Measurements from ENCODE around the gene ATOH7.
"Not testable (repeated sequence)": the region's sequence is repeated elsewhere in the genome, so short reads cannot be mapped to it uniquely, and the experiment has no call there.

Gene ATOH7

DNA sequence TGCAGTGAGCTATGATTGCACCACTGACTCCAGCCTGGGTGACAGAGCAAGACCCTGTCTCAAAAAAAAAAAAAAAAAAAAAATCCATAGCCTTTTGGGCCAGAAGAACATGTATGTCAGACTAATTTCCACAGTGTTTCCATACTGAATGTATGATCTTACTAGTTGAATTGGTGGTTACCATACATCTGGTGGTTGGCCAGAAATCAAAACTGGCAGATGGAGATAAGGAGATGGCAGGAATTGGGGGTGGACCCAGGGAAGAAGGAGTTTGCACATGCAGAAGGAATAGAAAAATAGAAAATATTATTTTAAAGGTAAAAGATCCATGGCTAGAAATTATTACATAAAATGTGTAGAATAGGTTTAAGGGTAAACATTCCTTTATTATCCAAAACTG is 3.7 kb upstream of the ATOH7 start:
- DNase-seq = no peak

DNA sequence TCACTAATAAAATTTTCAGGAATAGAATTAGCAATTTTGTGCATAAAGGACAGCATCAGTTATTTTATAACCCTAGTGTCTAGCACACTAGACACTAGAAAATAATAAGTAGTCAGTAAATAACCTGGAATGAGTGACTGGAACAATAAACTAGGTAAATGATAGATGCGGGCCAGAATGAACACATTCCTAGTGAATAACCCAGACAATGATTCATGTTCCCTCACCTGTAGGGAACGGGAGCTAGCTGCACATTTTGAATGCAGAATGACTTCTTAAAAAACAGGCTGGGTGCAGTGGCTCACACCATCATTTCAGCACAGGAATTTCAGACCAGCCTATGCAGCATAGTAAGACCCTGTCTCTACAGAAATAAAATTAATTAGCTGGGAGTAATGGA is 3.2 kb upstream of the ATOH7 start:
- DNase-seq = no peak

DNA sequence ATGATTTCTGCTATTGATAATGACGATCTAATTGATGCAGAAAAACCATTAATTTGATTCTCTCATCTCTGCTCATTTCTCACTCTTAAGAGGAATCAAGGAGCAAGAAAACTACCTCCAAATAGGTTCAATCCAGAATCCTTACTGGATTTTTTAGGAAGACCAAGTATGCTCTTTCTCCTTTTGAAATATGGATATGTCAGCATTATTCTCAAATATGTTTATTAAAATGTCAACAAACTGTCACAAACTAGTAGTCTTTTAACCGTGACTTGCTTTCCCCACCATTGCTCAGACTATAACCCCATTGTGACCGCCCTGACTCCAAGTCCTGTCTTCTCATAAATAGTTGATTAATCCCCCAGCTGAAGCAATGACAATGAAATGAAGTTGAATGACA is 1.1 kb upstream of the ATOH7 start:
- DNase-seq = no peak

DNA sequence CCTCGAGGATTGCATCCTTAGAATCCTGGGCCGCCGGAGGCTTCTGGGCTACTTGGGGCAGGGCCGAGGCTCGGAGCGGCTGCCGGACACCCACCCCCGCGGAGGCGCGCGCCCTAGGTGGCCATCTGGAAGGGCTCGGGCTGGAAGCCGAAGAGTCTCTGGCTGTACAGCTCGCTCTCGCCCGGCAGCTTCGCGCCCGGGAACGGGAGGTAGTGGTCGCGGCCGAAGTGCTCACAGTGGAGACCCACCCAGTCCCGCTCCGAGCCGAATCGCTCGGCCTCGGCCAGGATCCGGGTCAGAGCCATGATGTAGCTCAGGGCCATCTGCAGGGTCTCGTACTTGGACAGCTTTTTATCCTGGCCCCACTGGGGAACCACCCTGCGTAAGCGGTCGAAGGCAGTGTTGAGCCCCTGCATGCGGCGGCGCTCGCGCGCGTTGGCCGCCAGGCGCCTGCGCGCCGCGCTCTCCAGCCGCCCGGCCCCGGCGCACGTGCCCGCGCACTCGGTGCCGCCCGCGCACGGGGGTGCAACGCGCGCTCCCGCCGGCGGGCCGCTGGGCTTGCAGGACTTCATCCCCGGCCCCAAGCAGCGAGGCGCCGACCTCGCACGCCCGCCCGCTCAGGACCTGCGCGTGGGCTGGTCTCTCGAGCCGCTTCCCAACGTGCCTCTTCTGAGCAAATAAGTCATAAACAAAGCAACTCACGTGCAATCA is 652 bp downstream of the ATOH7 start:
- DNase-seq = peak; percentile 27 to 62

DNA sequence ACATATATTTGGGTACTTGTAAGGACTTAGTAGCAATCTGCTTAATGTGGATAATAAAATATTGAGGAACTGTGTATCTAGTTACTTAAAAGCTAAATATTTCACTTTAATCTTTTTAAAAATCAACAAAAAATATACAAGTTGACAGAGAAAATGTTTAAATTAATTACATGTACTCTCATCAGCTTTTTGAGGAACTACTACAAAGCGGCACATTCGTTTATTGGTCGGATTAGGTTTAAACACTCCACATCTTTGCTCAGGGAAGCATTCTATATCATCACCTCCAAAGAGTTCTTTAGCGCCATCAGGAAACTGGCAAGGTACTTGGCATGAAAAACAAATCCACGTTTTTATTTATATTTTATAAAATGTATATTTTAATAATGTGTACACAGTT is 1.6 kb downstream of the ATOH7 start:
- no peak for DNase-seq

DNA sequence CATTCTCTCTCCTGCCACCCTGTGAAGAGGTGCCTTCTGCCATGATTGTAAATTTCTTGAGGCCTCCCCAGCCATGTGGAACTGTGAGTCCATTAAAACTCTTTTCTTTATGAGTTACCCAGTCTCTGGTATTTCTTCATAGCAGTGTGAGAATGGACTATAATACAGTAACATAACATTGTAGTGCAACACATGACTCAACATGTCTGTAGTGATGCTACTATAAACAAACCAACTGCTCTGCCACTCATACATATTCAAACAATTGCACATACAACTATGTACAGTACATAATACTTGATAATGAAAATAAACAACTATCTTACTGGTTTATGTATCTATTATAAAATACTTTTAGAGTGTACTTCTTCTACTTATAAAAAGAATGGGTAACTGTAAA is 7.1 kb downstream of the ATOH7 start:
- DNase-seq = no peak

DNA sequence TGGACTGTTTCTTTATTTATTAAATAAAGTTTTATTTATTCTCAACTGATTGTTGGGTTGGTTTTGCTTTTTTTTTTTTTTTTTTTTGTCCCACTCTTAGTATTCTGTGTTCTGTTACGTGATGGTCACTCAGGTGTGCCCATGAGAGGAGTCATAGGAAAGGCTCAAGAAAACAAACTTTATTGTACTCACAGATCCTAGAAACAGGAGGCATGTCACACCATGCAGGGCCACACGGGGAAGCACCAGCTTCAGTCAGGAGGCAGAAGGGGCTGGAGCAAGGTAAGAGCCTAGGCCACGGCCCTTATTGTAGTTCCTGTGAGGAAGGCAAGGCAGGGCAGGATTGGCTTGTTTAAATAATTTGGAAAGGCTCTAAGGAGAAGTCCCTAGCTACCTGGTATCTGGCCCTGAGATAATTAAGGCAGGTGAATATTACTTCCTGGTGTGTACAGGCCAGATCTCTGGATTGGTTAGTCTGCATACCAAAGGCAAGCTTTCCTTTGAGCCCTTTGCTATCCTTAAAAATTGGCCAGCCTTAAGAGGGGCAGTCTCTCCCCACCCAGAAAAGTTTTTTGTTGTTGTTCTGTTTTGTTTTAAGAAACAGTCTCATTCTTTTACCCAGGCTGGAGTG is 8.3 kb downstream of the ATOH7 start:
- no peak for DNase-seq

DNA sequence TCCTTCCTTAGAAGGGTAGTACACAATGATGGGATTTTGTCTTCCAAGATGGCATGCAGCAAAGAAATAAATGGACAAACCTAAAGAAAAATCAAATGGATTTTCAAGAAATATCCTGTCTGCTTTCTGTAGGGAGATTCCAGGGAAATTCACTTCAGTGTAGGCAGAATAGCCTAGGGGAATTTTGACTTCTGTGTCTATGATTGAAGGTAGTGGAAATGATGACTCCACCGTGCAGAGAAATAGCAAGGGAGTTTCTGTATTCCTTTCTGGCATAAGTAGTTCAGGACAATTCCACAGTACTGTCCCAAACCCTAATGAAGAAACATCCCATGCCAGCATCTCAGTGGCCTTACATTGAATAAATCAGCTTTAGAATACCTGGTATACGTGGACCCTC is 9.5 kb downstream of the ATOH7 start:
- no peak for DNase-seq

DNA sequence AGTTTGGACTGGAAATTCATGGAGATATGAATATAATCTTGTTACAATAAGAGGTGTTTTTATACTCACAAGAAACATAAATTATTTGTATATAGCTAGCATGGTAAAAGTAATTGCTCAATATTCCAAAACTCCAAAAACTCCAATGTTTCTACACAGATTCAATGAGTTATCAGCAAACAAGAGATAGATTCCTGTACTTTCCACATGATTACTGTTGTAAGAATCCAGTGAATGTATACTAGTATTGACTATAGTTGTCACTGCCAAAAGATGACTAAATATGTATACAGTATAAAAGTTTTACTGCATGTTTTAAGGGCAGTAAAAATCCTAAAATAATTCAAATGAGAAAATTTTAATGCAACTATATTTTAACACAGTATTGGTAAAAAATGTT is 10.7 kb downstream of the ATOH7 start:
- DNase-seq = no peak

DNA sequence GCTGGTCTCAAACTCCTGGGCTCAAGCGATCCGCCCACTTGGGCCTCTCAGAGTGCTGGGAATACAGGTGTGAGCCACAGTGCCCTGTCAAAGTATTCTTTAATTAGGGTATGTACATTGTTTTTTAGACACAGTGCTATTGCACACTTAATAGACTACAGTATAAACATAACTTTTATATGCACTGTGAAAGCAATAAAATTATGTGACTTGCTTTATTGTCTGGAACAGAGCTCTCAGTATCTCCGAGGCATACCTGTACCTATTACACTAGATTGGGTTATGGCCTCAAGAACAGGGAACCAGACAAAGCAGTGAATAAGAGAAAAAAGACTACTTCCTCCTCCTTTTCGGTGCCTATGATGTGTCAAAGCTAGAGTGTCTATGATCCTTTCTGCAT is 13.1 kb downstream of the ATOH7 start:
- DNase-seq = no peak

DNA sequence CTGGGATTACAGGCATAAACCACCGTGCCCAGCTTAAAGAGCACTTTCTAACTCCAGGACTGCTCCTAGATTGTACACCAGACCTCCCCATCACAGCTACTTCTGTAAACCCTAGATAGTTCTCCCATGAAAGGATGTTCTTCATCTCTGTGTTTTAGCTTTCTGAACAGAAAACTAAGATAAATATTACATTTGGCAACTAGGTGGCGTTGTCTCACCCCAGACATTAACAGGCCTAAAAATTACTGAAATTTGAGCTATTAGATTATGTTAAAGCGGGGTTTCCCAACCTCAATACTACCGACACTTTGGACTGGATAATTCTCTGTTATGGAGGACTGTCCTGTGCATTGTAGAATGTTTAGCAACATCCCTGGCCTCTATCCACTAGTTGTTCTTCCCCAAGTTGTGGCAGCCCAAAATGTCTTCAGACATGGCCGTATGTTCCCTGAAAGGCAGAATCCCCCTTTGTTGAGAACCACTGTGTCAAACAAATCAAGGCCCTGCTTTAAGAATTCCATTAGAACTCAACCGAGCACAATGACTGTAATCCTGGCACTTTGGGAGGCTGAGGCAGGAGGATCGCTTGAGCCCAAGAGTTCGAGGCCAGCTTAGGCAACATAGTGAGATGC is 19.1 kb downstream of the ATOH7 start:
- DNase-seq = no peak

DNA sequence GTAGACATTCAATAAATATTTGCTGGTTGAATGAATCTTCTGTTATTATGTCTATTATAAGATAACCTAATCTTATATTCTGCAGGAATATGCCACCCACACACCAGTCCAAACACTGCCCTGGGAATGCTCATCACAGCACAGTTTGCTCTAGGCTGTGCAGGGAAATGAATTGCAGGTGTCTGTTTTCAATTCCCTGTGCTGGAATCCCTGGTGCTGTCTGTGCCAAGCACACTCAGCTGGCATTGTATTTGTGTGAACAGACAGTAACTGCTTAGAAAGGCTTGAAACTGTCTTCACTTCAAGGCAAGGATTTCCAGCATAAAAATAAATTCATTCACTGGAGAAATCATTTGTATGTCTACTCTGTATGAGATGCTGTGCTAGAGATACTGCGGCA is 20.2 kb downstream of the ATOH7 start:
- no peak for DNase-seq

DNA sequence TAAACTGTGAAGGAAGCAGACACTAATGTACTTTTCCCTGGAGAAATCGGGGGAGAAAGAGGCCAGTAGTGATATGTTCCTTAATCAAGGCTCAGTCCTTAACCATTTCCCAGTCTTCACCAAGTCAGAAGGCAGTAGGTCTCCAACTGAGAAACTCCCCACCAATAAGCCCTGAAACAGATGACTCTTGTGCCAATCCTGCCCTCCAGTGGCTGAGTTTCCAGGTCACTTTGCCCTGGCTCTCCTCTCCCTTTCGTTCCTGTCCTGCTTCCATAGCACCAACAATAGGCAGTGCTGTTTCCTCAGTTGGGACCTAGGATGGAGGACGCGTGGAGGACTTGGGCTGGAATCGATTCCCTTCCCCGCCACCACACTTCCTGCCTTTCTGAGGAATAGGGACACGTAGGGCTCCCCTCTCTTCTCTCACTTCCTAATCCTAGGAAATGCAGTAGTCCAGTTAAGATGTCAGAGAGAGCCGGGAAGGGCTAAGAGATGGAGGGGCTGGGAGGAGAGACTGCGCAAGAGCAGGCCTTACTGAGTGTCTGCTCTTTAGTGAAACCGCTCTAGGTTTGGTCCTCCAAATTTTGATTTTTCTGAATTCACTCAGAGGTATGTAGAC is 23.4 kb downstream of the ATOH7 start:
- DNase-seq = peak in 1 of 2 donors; percentile 9

DNA sequence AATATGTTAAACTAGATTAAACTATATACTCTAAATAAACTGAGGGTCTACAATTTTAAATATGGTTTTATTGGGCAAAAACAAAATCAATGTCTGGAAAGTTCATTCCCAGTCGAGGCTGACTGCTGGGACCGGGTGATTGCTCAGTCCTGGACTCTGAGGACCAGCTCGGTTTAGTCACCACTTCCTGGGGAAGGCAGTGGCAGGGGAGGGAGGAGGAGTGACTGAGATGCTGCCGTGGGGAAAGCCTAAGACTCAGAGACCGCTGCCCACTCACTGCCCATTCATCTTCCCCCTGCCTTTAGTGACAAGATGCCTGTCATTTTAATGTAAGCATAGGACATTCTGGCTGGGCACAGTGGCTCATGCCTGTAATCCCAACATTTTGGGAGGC is 29.0 kb downstream of the ATOH7 start:
- peak in 1 of 2 donors; percentile 6 for DNase-seq

DNA sequence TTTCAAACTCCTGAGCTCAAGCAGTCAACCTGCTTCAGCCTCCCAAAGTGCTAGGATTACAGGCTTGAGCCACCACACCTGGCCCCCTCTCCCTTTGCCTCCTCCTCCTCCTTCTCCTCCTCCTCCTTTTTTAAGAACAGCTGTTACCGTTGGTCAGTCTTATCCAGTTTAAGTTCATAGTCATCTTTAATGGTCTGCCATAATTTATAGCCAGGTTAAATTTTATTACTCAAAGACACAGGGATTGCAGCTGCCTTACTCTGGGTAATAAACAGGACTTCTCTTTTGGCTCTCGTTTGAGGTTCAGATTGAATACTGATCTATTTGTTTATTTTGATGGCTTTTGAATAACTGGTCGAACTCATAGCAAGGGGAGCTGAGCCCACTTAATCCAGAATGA is 35.2 kb downstream of the ATOH7 start:
- no peak for DNase-seq

DNA sequence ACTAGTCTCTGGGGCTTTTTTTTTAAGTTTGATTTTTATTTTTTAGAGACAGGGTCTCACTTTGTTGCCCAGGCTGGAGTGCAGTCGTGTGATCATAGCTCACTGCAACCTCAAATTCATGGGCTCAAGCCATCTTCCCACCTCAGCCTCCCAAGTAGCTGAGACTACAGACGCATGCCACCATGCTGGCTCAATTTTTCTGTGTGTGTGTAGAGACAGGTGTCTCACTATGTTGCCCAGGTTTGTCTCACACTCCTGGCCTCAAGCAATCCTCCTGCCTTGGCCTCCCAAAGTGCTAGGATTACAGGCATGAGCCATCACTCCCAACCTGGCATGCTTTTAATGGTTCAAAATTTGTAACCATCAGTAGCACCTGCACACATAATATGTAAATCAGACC is 36.1 kb downstream of the ATOH7 start:
- not testable (repeated sequence) for DNase-seq

DNA sequence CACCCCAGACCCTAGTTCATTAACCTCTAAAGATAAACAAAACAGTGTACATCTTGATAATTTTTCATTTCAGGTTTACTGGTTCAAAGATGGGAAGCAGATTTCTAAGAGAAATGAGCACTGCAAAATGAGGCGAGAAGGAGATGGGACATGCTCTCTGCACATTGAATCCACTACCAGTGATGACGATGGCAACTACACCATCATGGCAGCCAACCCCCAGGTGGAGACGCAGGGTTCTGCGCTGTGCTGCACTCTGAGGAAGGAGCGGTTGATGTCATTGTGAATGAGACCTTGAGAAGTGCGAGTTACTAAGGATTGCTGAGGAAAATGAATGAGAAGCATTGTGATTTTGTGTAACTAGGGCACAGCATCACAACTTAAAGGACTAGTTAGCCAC is 37.6 kb downstream of the ATOH7 start:
- no peak for DNase-seq

DNA sequence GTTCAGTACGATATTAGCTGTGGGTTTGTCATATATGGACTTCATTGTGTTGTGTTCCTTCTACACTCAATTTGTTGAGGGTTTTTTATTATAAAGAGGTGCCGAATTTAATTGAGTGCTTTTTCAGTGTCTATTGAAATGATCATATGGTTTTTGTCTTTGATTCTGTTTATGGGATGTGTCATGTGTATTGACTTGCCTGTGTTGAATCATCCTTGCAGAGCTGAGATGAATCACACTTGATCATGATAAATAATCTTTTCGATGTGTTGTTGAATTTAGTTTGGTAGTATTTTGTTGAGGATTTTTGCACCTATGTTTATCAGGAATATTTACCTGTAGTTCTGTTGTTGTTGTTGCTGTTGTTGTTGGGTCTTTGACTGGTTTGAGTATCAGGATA is 39.8 kb downstream of the ATOH7 start:
- no peak for DNase-seq

DNA sequence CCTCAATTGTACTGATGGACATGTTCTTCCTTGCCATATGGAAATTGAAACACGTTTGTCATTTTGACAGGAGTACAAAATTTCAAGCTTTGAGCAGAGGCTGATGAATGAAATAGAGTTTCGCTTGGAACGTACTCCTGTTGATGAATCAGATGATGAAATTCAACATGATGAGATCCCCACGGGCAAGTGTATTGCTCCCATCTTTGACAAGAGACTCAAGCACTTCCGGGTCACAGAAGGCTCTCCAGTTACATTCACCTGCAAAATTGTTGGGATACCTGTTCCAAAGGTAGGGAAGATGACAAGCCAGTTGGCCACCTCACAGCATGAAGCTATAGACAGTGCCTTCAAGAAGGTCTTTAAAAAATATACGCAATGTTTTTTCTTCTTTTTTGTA is 43.1 kb downstream of the ATOH7 start:
- no peak for DNase-seq

DNA sequence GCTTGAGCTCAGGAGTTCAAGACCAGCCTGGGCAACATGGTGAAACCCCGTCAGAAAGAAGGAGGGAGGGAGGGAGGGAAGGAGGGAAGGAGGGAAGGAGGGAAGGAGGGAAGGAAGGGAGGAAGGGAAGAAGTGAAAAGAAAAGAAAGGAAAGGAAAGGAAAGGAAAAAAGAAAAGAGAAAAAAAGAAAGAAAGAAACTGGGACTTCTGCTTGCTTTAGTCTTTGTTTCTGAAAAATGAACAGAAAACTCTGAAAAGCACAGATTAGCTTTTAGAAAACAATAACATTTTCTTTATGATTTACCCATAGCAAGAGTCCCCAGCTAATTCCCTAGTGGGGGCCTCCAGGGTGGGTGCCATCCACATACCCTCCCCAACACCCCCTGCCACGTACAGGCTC is 46.8 kb downstream of the ATOH7 start:
- DNase-seq = no peak

DNA sequence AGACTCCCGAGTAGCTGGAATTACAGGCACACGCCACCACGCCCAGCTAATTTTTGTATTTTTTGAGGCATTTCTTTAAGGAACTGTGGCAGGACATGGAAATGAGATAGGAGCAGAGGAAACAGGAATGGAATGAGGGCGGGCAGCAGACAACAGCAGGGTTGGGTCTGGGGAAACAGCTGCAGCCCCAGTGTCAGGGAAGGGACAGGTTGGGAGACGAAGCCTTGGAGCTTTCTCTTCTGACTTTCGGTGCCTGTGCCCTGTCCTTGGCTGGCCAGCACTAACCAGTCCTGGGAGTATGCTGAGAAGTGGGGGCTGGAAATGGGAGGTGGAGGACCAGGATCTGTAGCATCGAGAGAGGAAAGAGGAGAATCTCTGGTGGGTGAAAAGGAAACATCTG is 47.4 kb downstream of the ATOH7 start:
- DNase-seq = no peak
